GM21367 (cell line): ENCODE measurements around the gene TENM3.

Source experiments
- ATAC-seq: cut with Tn5 transposase; IDR thresholded peaks from one replicate; pipeline ENCODE4 v1.9.1; 2021; ENCODE audit not compliant: unreplicated experiment

TENM3 gene

GRCh38 chr4:182826391-182826790 is 583.2 kb downstream of the TENM3 start:
- peak; percentile 77 for ATAC-seq

GRCh38 chr4:182827166-182827565 is 584.0 kb downstream of the TENM3 start:
- ATAC-seq = no peak

- ATAC-seq = no peak
These were observed 584.8 kb downstream of the TENM3 start for GRCh38 chr4:182827954-182828353.

- no peak for ATAC-seq
These were observed 585.3 kb downstream of the TENM3 start for GRCh38 chr4:182828360-182829025.

- ATAC-seq = no peak
These were observed 586.0 kb downstream of the TENM3 start for GRCh38 chr4:182829196-182829595.

GRCh38 chr4:182831376-182831775 is 588.2 kb downstream of the TENM3 start:
- ATAC-seq = no peak

GRCh38 chr4:182832352-182833120 is 589.3 kb downstream of the TENM3 start:
- ATAC-seq = no peak

GRCh38 chr4:182835006-182835740 is 592.0 kb downstream of the TENM3 start:
- ATAC-seq = no peak

- ATAC-seq = no peak
These were observed 594.6 kb downstream of the TENM3 start for GRCh38 chr4:182837831-182838230.

GRCh38 chr4:182838535-182838934 is 595.3 kb downstream of the TENM3 start:
- no peak for ATAC-seq

- ATAC-seq = no peak
These were observed 596.1 kb downstream of the TENM3 start for GRCh38 chr4:182839256-182839655.

GRCh38 chr4:182840108-182840507 is 596.9 kb downstream of the TENM3 start:
- no peak for ATAC-seq

- no peak for ATAC-seq
These were observed 599.0 kb downstream of the TENM3 start for GRCh38 chr4:182842104-182842600.

- no peak for ATAC-seq
These were observed 599.7 kb downstream of the TENM3 start for GRCh38 chr4:182842759-182843390.

GRCh38 chr4:182843808-182844325 is 600.7 kb downstream of the TENM3 start:
- no peak for ATAC-seq

- no peak for ATAC-seq
These were observed 602.4 kb downstream of the TENM3 start for GRCh38 chr4:182845618-182846017.

GRCh38 chr4:182846036-182846435 is 602.8 kb downstream of the TENM3 start:
- no peak for ATAC-seq

GRCh38 chr4:182847576-182848450 is 604.6 kb downstream of the TENM3 start:
- no peak for ATAC-seq

GRCh38 chr4:182848685-182849084 is 605.5 kb downstream of the TENM3 start:
- ATAC-seq = no peak
